Posterior vena cava (tissue), 2 donors: ENCODE results near the gene EIF4E. TPM values are rescaled to one million over a fixed set of nuclear protein-coding genes. Genes with fewer than 3 reads are reported as not detected.

Experiments
- DNase-seq: peaks from one replicate; pipeline ENCODE4 v3.0.0-alpha.2; 2020; ENCODE audit warnings: low spot score
- intact Hi-C, 2 donors: fragments of 100-400 bp; cut with DNase I; formaldehyde crosslinking; loops; one replicate each; pipeline versions ENCODE4 v1.14.1 to v1.14.2; 2022 to 2023
- long read RNA-seq, 2 donors: library from polyadenylated mRNA; unstranded; transcript quantifications; one replicate each; pipeline ENCODE4 v2.0.0, GENCODE V29; 2020 to 2021
- total RNA-seq, 2 donors: library from RNA; stranded (reverse); fragmentation: NEBNext Ultra II Directional; extraction: Animal tissue kit (Norgen Biotek cat#: 25700); gene quantifications; one replicate each; pipeline ENCODE4 v1.2.1, GENCODE V29; 2021
- donor health status: DM: yes; HTN: yes; CAD: no.
- donor health status: DM: yes; HTN: yes; CAD: no.

The EIF4E gene
- 10 to 100 TPM; 52.7 to 71.1 TPM for total RNA-seq
- long read RNA-seq, donor 1, full-length matches to known transcripts = 14 of 14 reads
- long read RNA-seq, donor 1, partial matches to known transcripts = 0 of 14 reads
- long read RNA-seq, donor 1, other reads (novel, unspliced or antisense) = 0 of 14 reads
- long read RNA-seq, donor 2, full-length matches to known transcripts = 58 of 67 reads
- long read RNA-seq, donor 2, partial matches to known transcripts = 9 of 67 reads
- long read RNA-seq, donor 2, other reads (novel, unspliced or antisense) = 0 of 67 reads

- DNase-seq = peak; percentile 99
- intact Hi-C loops = no loop called here
These were observed at the start of gene EIF4E for GRCh38 chr4:98928505-98929340. Gene EIF4E (minus strand): TSS chr4:98929133. CDS start chr4:98929112, 21 bp downstream.

GRCh38 chr4:98977557-98977956 lies 48.6 kb upstream of the EIF4E start:
- DNase-seq = no peak
- intact Hi-C loops = no loop called here

- intact Hi-C loops = no loop called here
These were observed 47.8 kb upstream of the EIF4E start for GRCh38 chr4:98976716-98977115.

GRCh38 chr4:98969878-98970785 lies 41.2 kb upstream of the EIF4E start:
- DNase-seq = no peak
- intact Hi-C loops = no loop called here

More at GRCh38 chr4:98976716-98977115, 47.8 kb upstream of the EIF4E start:
- DNase-seq = no peak

- no peak for DNase-seq
These were observed 38.9 kb upstream of the EIF4E start for GRCh38 chr4:98967786-98968329.

GRCh38 chr4:98966926-98967325 lies 38.0 kb upstream of the EIF4E start:
- no peak for DNase-seq
- intact Hi-C loops = no loop called here

More at GRCh38 chr4:98967786-98968329, 38.9 kb upstream of the EIF4E start:
- intact Hi-C loops = no loop called here

- DNase-seq = no peak
- intact Hi-C loops = no loop called here
These were observed 34.9 kb upstream of the EIF4E start for GRCh38 chr4:98963538-98964433.

- intact Hi-C loops = no loop called here
- no peak for DNase-seq
These were observed 32.8 kb upstream of the EIF4E start for GRCh38 chr4:98961770-98962169.

- no peak for DNase-seq
- intact Hi-C loops = no loop called here
These were observed 30.5 kb upstream of the EIF4E start for GRCh38 chr4:98959411-98959810.

GRCh38 chr4:98958065-98958464 lies 29.1 kb upstream of the EIF4E start:
- no peak for DNase-seq
- intact Hi-C loops = no loop called here

GRCh38 chr4:98955229-98955628 lies 26.3 kb upstream of the EIF4E start:
- intact Hi-C loops = no loop called here
- DNase-seq = no peak

- no peak for DNase-seq
- intact Hi-C loops = no loop called here
These were observed 22.8 kb upstream of the EIF4E start for GRCh38 chr4:98951710-98952109.

GRCh38 chr4:98950925-98951324 lies 22.0 kb upstream of the EIF4E start:
- DNase-seq = no peak
- intact Hi-C loops = no loop called here

GRCh38 chr4:98946359-98946758 lies 17.4 kb upstream of the EIF4E start:
- intact Hi-C loops = loop anchor here in 1 of 2 donors (10.0 kb wide), 1 partner anchor 108 kb away; no protein-coding TSS in a partner anchor
- DNase-seq = no peak

GRCh38 chr4:98945297-98945850 lies 16.4 kb upstream of the EIF4E start:
- no peak for DNase-seq

GRCh38 chr4:98939892-98940298 lies 11.0 kb upstream of the EIF4E start:
- no peak for DNase-seq
- intact Hi-C loops = loop anchor here (2.0 to 10.0 kb wide), 3 partner anchors 55 to 115 kb away; partner anchors contain the start of gene METAP1 (in 1 of the 2)

More at GRCh38 chr4:98945297-98945850, 16.4 kb upstream of the EIF4E start:
- intact Hi-C loops = loop anchor here in 1 of 2 donors (10.0 kb wide), 1 partner anchor 109 kb away; no protein-coding TSS in a partner anchor

GRCh38 chr4:98939438-98939837 lies 10.5 kb upstream of the EIF4E start:
- DNase-seq = no peak
- intact Hi-C loops = loop anchor here in 1 of 2 donors (10.0 kb wide), 1 partner anchor 55 kb away; the partner anchor contains the start of gene METAP1
